CD4-positive, alpha-beta T cell (primary cell): Measurements from ENCODE around the gene RSF1. TPM values are rescaled to one million over a fixed set of nuclear protein-coding genes. Genes with fewer than 3 reads are reported as not detected.

ENCODE experiments used
- ATAC-seq: fragments of 200-7000 bp; cut with Tn5 transposase; one replicate; pipeline ENCODE4 v1.10.0; 2022; ENCODE audit warnings: mild to moderate bottlenecking; ENCODE audit not compliant: poor library complexity
- CTCF ChIA-PET: fragments of 350-600 bp; sonication (Branson Sonifier 250); formaldehyde crosslinking; loops from one replicate; lab custom pipeline; 2021; ENCODE audit warnings: antibody characterized with exemption, inconsistent platforms; lab: Charles Lee
- POLR2A ChIA-PET: fragments of 350-600 bp; sonication (Branson Sonifier 250); formaldehyde crosslinking; loops from one replicate; lab custom pipeline; 2021; ENCODE audit warnings: antibody characterized with exemption, inconsistent platforms; lab: Charles Lee
- DNase-seq, 14 experiments: peaks; one replicate each; pipeline ENCODE4 v3.0.0-alpha.2; 2013 to 2020; ENCODE audit warnings: mixed read lengths in 2 of 14
- H3K27ac ChIP-seq, 2 donors: one replicate each; pipeline versions ENCODE4 v1.5.1 to v1.7.0; 2013; ENCODE audit warnings: low read length in 2 of 2, low read depth in 1 of 2, mild to moderate bottlenecking in 1 of 2
- H3K27me3 ChIP-seq, 2 experiments: 1 replicate in 1 of 2; 2 replicates in 1 of 2; pipeline versions ENCODE4 v1.6.1 to v1.7.0; 2013; ENCODE audit warnings: low read length in 2 of 2, control low read depth in 1 of 2, mild to moderate bottlenecking in 1 of 2, moderate library complexity in 1 of 2; ENCODE audit not compliant: insufficient read depth in 2 of 2, control insufficient read depth in 1 of 2
- H3K36me3 ChIP-seq: one replicate; pipeline ENCODE4 v1.6.1; 2013; ENCODE audit warnings: low read length, control low read depth; ENCODE audit not compliant: insufficient read depth
- H3K4me1 ChIP-seq: one replicate; pipeline ENCODE4 v1.6.1; 2013; ENCODE audit warnings: low read length, control low read depth; ENCODE audit not compliant: insufficient read depth
- H3K4me3 ChIP-seq: one replicate; pipeline ENCODE4 v1.5.1; 2013; ENCODE audit warnings: mild to moderate bottlenecking, low read length, moderate library complexity
- H3K9me3 ChIP-seq, 2 experiments: 1 replicate in 1 of 2; 2 replicates in 1 of 2; pipeline versions ENCODE4 v1.6.1 to v1.7.0; 2013; ENCODE audit warnings: low read length in 2 of 2, mild to moderate bottlenecking in 2 of 2, control low read depth in 1 of 2, moderate library complexity in 1 of 2; ENCODE audit not compliant: control insufficient read depth in 1 of 2, insufficient read depth in 1 of 2
- H3K27ac Mint-ChIP-seq: one replicate; pipeline ENCODE4 v1.8.0; 2020; ENCODE audit warnings: mixed read lengths
- H3K27me3 Mint-ChIP-seq: one replicate; pipeline ENCODE4 v1.8.0; 2021; ENCODE audit warnings: mixed read lengths
- H3K36me3 Mint-ChIP-seq: one replicate; pipeline ENCODE4 v1.8.0; 2021; ENCODE audit warnings: low read depth, mixed read lengths
- H3K4me1 Mint-ChIP-seq: one replicate; pipeline ENCODE4 v1.8.0; 2021; ENCODE audit warnings: low read depth, mixed read lengths
- H3K4me3 Mint-ChIP-seq: one replicate; pipeline ENCODE4 v1.8.0; 2020; ENCODE audit warnings: mild to moderate bottlenecking, mixed read lengths
- H3K9me3 Mint-ChIP-seq: one replicate; pipeline ENCODE4 v1.8.0; 2020; ENCODE audit warnings: mixed read lengths
- CTCF ChIP-seq: fragments of 200-600 bp; IDR thresholded peaks from one replicate; pipeline ENCODE4 v1.8.0; 2022; ENCODE audit warnings: antibody characterized with exemption, mild to moderate bottlenecking
- intact Hi-C, 2 experiments: fragments of 100-400 bp; cut with DNase I in 1 of 2; cut with micrococcal nuclease in 1 of 2; formaldehyde crosslinking; loops; one replicate each; pipeline versions ENCODE4 v1.15.1 to v1.9.0; 2023 to 2025; cut with DNase I, micrococcal nuclease
- total RNA-seq, 174 experiments: library from RNA in 2 of 174; stranded (reverse) in 2 of 174; gene quantifications; one replicate each; pipeline ENCODE4 v1.2.3 and lab custom pipeline; 2021 to 2026

The RSF1 gene
- total RNA-seq, 2 experiments from 2014 or later = 87.7 to 91.9 TPM

DNA sequence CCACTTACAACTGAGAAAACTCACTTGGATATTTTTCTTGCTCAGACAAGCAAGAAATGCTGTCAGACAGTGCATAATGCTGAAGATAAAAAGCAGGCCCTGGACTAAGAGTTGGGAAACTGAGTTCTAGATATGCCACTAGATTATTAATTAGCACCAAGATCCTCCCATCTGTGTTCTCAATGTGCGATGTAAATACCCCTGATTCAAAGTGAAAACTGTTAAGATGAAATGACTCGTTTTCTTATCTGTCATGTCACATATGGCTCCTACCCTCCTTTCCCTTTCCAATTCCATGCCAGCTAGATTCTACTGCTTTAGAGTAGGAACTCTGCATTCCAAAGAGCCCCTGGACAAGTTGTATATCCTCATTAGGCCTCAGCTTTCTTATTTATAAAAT, 94.0 kb downstream of the RSF1 start:
- H3K9me3 ChIP-seq = peaks cover 3 to 10% of the 10 kb centered on the region in 2 experiments
- H3K27me3 ChIP-seq = no peaks in the 10 kb centered on the region
- ATAC-seq (no peak), DNase-seq (no peak)
- Mint-ChIP-seq H3K4me3 (no peak overlapping the region), H3K4me1 (no peaks in the 10 kb centered on the region), H3K36me3 (peaks cover 87% of the 10 kb centered on the region), H3K27ac (peak overlapping the region; percentile 21), H3K27me3 (no peaks in the 10 kb centered on the region), H3K9me3 (no peaks in the 10 kb centered on the region)
- no peak overlapping the region for H3K4me3 ChIP-seq
- ChIA-PET POLR2A (no interaction called here), CTCF (no interaction called here)
- H3K36me3 ChIP-seq = peaks cover 40% of the 10 kb centered on the region
- no peak overlapping the region for H3K27ac ChIP-seq
- no peaks in the 10 kb centered on the region for H3K4me1 ChIP-seq
- intact Hi-C loops = no loop called here
- TF ChIP-seq CTCF = no peak

DNA sequence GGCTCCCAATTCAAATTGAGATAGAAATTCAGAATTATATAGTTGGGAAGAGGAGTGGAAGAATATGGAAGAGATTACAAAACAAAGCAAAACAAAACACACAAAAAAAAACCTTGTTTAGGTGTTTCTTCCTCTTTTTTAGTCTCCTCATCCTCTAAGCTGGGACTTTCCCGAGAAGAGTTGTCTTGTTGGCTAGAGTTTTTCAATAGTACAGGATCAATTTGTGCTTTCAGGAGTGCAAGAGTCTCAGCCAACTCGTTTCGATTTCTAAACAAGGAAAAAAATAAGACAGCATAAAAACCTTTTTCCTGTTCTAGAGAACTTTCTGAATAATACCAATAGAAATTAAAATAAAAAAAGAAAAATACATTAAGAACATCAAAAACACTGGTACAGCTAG, 95.1 kb downstream of the RSF1 start:
- H3K4me1 ChIP-seq = no peaks in the 10 kb centered on the region
- H3K36me3 Mint-ChIP-seq = peaks cover 85% of the 10 kb centered on the region
- ATAC-seq (no peak), DNase-seq (no peak)
- ChIA-PET POLR2A (no interaction called here), CTCF (no interaction called here)
- no peak overlapping the region for H3K4me3 ChIP-seq
- peaks cover 45% of the 10 kb centered on the region for H3K36me3 ChIP-seq
- no peaks in the 10 kb centered on the region for H3K9me3 Mint-ChIP-seq
- H3K4me3 Mint-ChIP-seq = no peak overlapping the region
- H3K27ac Mint-ChIP-seq = no peak overlapping the region
- intact Hi-C loops = no loop called here
- H3K27me3 Mint-ChIP-seq = no peaks in the 10 kb centered on the region
- no peaks in the 10 kb centered on the region for H3K27me3 ChIP-seq
- no peaks in the 10 kb centered on the region for H3K4me1 Mint-ChIP-seq
- no peak for TF ChIP-seq CTCF
- H3K27ac ChIP-seq = no peak overlapping the region
- H3K9me3 ChIP-seq = no peaks in the 10 kb centered on the region

DNA sequence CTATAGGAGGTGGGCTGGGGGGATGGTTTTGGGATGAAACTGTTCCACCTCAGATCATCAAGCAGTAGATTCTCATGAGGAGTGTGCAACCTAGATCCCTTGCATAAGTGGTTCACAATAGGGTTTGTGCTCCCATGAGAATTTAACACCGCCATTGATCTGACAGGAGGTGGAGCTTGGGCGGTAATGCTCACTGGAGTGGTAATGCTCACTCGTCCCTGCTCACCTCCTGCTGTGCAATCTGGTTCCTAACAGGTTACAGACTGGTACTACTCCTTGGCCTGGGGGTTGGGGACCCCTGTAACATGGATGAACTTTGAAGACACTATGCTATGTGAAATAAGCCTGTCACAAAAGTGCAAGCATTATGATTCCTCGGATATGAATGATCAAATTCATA, 95.9 kb downstream of the RSF1 start:
- peaks cover 86% of the 10 kb centered on the region for H3K36me3 Mint-ChIP-seq
- CTCF ChIA-PET = no interaction called here
- TF ChIP-seq CTCF = no peak
- intact Hi-C loops = no loop called here
- H3K9me3 ChIP-seq = no peaks in the 10 kb centered on the region
- no peaks in the 10 kb centered on the region for H3K27me3 Mint-ChIP-seq
- peaks cover 46% of the 10 kb centered on the region for H3K36me3 ChIP-seq
- DNase-seq (no peak), ATAC-seq (no peak)
- no peak overlapping the region for H3K4me3 ChIP-seq
- no peaks in the 10 kb centered on the region for H3K4me1 ChIP-seq
- no peaks in the 10 kb centered on the region for H3K27me3 ChIP-seq
- POLR2A ChIA-PET = no interaction called here
- no peak overlapping the region for H3K4me3 Mint-ChIP-seq
- no peak overlapping the region for H3K27ac Mint-ChIP-seq
- no peaks in the 10 kb centered on the region for H3K9me3 Mint-ChIP-seq
- no peaks in the 10 kb centered on the region for H3K4me1 Mint-ChIP-seq
- H3K27ac ChIP-seq = no peak overlapping the region
